ENCODE measurements around the gene TOMM5. TPM values are rescaled to one million over a fixed set of nuclear protein-coding genes. Genes with fewer than 3 reads are reported as not detected.

The TOMM5 gene
- total RNA-seq, 4 donors from 2014 or later = 50.4 to 79.1 (median 67.1) TPM

Other genes with a start within 250 kb of the TOMM5 start
- gene GRHPR, start 169.9 kb downstream of the TOMM5 start, total RNA-seq = 100 to 1,000 TPM; 120 to 181 (median 141) TPM
- gene ZBTB5, start 127.1 kb downstream of the TOMM5 start, total RNA-seq = 10 to 100 TPM; 16.1 to 23.4 (median 20.9) TPM
- gene POLR1E, start 106.6 kb downstream of the TOMM5 start, total RNA-seq = 10 to 100 TPM; 22.5 to 26.4 (median 25.3) TPM
- gene FBXO10, start 16.2 kb downstream of the TOMM5 start, total RNA-seq = 1 to 10 TPM; 2.4 to 5.5 (median 3.7) TPM
- gene FRMPD1, start 58.4 kb upstream of the TOMM5 start, total RNA-seq = 10 to 100 TPM; 12.9 to 23.9 (median 16.2) TPM
- 10 to 100 TPM in 1 of 4 donors, 1 to 10 TPM in 3; 5.1 to 13.1 (median 6.1) TPM for gene TRMT10B, start 161.2 kb upstream of the TOMM5 start, total RNA-seq
- gene EXOSC3, start 192.5 kb upstream of the TOMM5 start, total RNA-seq = 10 to 100 TPM; 31.0 to 52.7 (median 47.7) TPM
- 10 to 100 TPM; 23.8 to 30.4 (median 26.0) TPM for gene DCAF10, start 208.2 kb upstream of the TOMM5 start, total RNA-seq

All from lower leg skin (tissue), 4 donors.